ENCODE measurements around the gene RPL21.

RPL21 gene

GRCh38 chr13:27242702-27243101 lies 8.7 kb upstream of the RPL21 start:
- Histone ChIP-seq H3K4me3 (ENCODE audit: low read depth, low read length) (no peak overlapping the region), H3K9me3 (ENCODE audit: control insufficient read depth, insufficient read depth, low read depth, low read length) (no peaks in the 10 kb centered on the region), H3K36me3 (ENCODE audit: control insufficient read depth in 2 of 2, insufficient read depth in 1 of 2, low read length in 2 of 2) (peaks cover 0 to 7% of the 10 kb centered on the region in 2 experiments; a peak in 2 of 3 replicates), H3K4me1 (ENCODE audit: control insufficient read depth, insufficient read depth, low read length) (no peaks in the 10 kb centered on the region), H3K27ac (ENCODE audit: extremely low read depth, low read depth, low read length) (no peak overlapping the region)
- TF ChIP-seq ZBTB44 (tag by site-specific recombination; IDR thresholded peaks at IDR 0.05) (no peak), ZNF549 (tag by site-specific recombination; IDR thresholded peaks at IDR 0.05) (no peak), ZIC2 (tag by site-specific recombination; IDR thresholded peaks at IDR 0.05) (no peak), WT1 (tag by site-specific recombination; IDR thresholded peaks at IDR 0.05) (no peak), PRDM10 (tag by site-specific recombination; IDR thresholded peaks at IDR 0.05) (no peak), KLF1 (tag by site-specific recombination; IDR thresholded peaks at IDR 0.05) (no peak), BCL11B (tag by site-specific recombination; IDR thresholded peaks at IDR 0.05; ENCODE audit: low read depth) (no peak), SP7 (tag by site-specific recombination; IDR thresholded peaks at IDR 0.05) (no peak), ZNF423 (tag by site-specific recombination; IDR thresholded peaks at IDR 0.05) (no peak), ZNF626 (tag by site-specific recombination; IDR thresholded peaks at IDR 0.05) (no peak), ZNF501 (tag by site-specific recombination; IDR thresholded peaks at IDR 0.05) (no peak)
- TF ChIP-seq, protein P1, sequence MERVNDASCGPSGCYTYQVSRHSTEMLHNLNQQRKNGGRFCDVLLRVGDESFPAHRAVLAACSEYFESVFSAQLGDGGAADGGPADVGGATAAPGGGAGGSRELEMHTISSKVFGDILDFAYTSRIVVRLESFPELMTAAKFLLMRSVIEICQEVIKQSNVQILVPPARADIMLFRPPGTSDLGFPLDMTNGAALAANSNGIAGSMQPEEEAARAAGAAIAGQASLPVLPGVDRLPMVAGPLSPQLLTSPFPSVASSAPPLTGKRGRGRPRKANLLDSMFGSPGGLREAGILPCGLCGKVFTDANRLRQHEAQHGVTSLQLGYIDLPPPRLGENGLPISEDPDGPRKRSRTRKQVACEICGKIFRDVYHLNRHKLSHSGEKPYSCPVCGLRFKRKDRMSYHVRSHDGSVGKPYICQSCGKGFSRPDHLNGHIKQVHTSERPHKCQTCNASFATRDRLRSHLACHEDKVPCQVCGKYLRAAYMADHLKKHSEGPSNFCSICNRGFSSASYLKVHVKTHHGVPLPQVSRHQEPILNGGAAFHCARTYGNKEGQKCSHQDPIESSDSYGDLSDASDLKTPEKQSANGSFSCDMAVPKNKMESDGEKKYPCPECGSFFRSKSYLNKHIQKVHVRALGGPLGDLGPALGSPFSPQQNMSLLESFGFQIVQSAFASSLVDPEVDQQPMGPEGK (tag by site-specific recombination; IDR thresholded peaks at IDR 0.05): no peak
- ChIA-PET POLR2A (no interaction called here), CTCF (no interaction called here)

DNA sequence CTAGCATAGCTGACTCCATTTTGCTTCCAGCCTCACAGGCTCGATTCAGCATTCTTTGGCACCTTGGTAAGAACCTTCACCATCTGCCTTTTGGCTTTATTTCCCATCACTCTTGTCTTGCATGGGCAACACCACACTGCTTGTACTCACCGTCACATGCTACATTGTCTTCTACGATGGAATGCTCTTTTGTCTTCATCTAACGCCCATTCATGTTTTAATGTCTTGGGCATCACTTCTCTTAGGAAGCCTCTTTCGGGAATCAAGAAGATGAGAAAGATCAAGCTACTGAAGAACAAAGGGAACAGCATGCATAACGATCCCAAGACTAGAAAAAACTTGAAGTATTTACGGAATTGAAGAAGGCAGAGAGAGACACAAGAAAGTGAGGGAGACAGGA lies 5.7 kb upstream of the RPL21 start:
- ChIA-PET CTCF (no interaction called here), POLR2A (no interaction called here)
- Histone ChIP-seq H3K9me3 (ENCODE audit: control insufficient read depth, insufficient read depth, low read depth, low read length) (no peaks in the 10 kb centered on the region), H3K36me3 (ENCODE audit: control insufficient read depth in 2 of 2, insufficient read depth in 1 of 2, low read length in 2 of 2) (peaks cover 0 to 7% of the 10 kb centered on the region in 2 experiments; a peak in 2 of 3 replicates), H3K27ac (ENCODE audit: extremely low read depth, low read depth, low read length) (no peak overlapping the region), H3K4me3 (ENCODE audit: low read depth, low read length) (no peak overlapping the region), H3K4me1 (ENCODE audit: control insufficient read depth, insufficient read depth, low read length) (no peaks in the 10 kb centered on the region)
- TF ChIP-seq ZNF596 (tag by site-specific recombination; IDR thresholded peaks at IDR 0.05) (no peak), INSM2 (tag by site-specific recombination; IDR thresholded peaks at IDR 0.05) (no peak), ZNF23 (tag by site-specific recombination; IDR thresholded peaks at IDR 0.05; ENCODE audit: borderline replicate concordance) (no peak), ZBTB7A (tag by site-specific recombination; IDR thresholded peaks at IDR 0.05; ENCODE audit: low read depth) (no peak), PBX3 (CRISPR knock-in tag; IDR thresholded peaks at IDR 0.05) (no peak), ZNF707 (tag by site-specific recombination; IDR thresholded peaks at IDR 0.05) (no peak), ZNF354C (tag by site-specific recombination; IDR thresholded peaks at IDR 0.05; ENCODE audit: borderline replicate concordance, low read depth) (no peak), ZNF169 (tag by site-specific recombination; IDR thresholded peaks at IDR 0.05) (no peak)
- TF ChIP-seq, protein P2, sequence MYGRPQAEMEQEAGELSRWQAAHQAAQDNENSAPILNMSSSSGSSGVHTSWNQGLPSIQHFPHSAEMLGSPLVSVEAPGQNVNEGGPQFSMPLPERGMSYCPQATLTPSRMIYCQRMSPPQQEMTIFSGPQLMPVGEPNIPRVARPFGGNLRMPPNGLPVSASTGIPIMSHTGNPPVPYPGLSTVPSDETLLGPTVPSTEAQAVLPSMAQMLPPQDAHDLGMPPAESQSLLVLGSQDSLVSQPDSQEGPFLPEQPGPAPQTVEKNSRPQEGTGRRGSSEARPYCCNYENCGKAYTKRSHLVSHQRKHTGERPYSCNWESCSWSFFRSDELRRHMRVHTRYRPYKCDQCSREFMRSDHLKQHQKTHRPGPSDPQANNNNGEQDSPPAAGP (tag by site-specific recombination; IDR thresholded peaks at IDR 0.05): no peak
- TF ChIP-seq, protein P3, sequence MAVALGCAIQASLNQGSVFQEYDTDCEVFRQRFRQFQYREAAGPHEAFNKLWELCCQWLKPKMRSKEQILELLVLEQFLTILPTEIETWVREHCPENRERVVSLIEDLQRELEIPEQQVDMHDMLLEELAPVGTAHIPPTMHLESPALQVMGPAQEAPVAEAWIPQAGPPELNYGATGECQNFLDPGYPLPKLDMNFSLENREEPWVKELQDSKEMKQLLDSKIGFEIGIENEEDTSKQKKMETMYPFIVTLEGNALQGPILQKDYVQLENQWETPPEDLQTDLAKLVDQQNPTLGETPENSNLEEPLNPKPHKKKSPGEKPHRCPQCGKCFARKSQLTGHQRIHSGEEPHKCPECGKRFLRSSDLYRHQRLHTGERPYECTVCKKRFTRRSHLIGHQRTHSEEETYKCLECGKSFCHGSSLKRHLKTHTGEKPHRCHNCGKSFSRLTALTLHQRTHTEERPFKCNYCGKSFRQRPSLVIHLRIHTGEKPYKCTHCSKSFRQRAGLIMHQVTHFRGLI (tag by site-specific recombination; IDR thresholded peaks at IDR 0.05): no peak
